ENCODE measurements around the gene GPC6.

GRCh38 chr13:93279982-93280381 is 53.4 kb downstream of the GPC6 start:
- no peak for TF ChIP-seq EZH2phosphoT487 (IDR thresholded peaks at IDR 0.05; ENCODE audit: insufficient read depth, low read depth)
- no peak for TF ChIP-seq EZH2 (IDR thresholded peaks at IDR 0.05; ENCODE audit: insufficient read depth, poor library complexity, severe bottlenecking)

All from GM23248 (cell line).